Neural progenitor cell (in vitro differentiated cells): Measurements from ENCODE around the gene FXYD4.

Experiments used
- EZH2 ChIP-seq: fragments of 200-600 bp; sonication (generic); IDR thresholded peaks from 2 replicates; pipeline ENCODE4 v1.6.1; 2017; ENCODE audit warnings: antibody characterized with exemption, mild to moderate bottlenecking, moderate library complexity
- EZH2phosphoT487 ChIP-seq: fragments of 200-600 bp; sonication (generic); IDR thresholded peaks from 2 replicates; pipeline ENCODE4 v1.6.1; 2017; ENCODE audit warnings: antibody characterized with exemption
- TF ChIP-seq, protein P1 (sequence below): fragments of 200-600 bp; sonication (generic); IDR thresholded peaks from 2 replicates; pipeline ENCODE4 v1.5.1; 2017; ENCODE audit warnings: antibody characterized with exemption, mild to moderate bottlenecking

- TF ChIP-seq, protein P1, sequence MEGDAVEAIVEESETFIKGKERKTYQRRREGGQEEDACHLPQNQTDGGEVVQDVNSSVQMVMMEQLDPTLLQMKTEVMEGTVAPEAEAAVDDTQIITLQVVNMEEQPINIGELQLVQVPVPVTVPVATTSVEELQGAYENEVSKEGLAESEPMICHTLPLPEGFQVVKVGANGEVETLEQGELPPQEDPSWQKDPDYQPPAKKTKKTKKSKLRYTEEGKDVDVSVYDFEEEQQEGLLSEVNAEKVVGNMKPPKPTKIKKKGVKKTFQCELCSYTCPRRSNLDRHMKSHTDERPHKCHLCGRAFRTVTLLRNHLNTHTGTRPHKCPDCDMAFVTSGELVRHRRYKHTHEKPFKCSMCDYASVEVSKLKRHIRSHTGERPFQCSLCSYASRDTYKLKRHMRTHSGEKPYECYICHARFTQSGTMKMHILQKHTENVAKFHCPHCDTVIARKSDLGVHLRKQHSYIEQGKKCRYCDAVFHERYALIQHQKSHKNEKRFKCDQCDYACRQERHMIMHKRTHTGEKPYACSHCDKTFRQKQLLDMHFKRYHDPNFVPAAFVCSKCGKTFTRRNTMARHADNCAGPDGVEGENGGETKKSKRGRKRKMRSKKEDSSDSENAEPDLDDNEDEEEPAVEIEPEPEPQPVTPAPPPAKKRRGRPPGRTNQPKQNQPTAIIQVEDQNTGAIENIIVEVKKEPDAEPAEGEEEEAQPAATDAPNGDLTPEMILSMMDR, result peak; percentile 44
- TF ChIP-seq EZH2, result no peak
- TF ChIP-seq EZH2phosphoT487, result no peak
Measured at GRCh38 chr10:43377424-43377883, 6.0 kb downstream of the FXYD4 start.
